Neural progenitor cell (in vitro differentiated cells): ENCODE data around the gene DVL1. TPM values are rescaled to one million over a fixed set of nuclear protein-coding genes. Genes with fewer than 3 reads are reported as not detected.

Source experiments
- DNase-seq: peaks from one replicate; pipeline ENCODE4 v3.0.0-alpha.2; 2016; ENCODE audit warnings: low spot score
- H2AFZ ChIP-seq: fragments of 200-600 bp; sonication (generic); replicated peaks from 2 replicates; pipeline ENCODE4 v1.6.1; 2016; ENCODE audit warnings: antibody characterized with exemption
- H3F3A ChIP-seq: fragments of 200-600 bp; sonication (generic); 2 replicates; pipeline ENCODE4 v1.6.1; 2016; ENCODE audit warnings: antibody characterized with exemption, low read depth
- H3K27ac ChIP-seq: fragments of 200-600 bp; sonication (generic); 2 replicates; pipeline ENCODE4 v1.5.1; 2016; ENCODE audit warnings: mild to moderate bottlenecking
- H3K27me3 ChIP-seq: fragments of 200-600 bp; sonication (generic); 2 replicates; pipeline ENCODE4 v1.6.1; 2016; ENCODE audit warnings: mild to moderate bottlenecking, moderate library complexity
- H3K36me3 ChIP-seq: fragments of 200-600 bp; sonication (generic); 2 replicates; pipeline ENCODE4 v1.5.1; 2016
- H3K4me1 ChIP-seq: fragments of 200-600 bp; sonication (generic); 2 replicates; pipeline ENCODE4 v1.6.1; 2016; ENCODE audit warnings: mixed run types
- H3K4me2 ChIP-seq: fragments of 200-600 bp; sonication (generic); 2 replicates; pipeline ENCODE4 v1.6.1; 2016
- H3K4me3 ChIP-seq: fragments of 200-600 bp; sonication (generic); 2 replicates; pipeline ENCODE4 v1.5.1; 2016
- H3K79me2 ChIP-seq: fragments of 200-600 bp; sonication (generic); 2 replicates; pipeline ENCODE4 v1.6.1; 2016; ENCODE audit warnings: low read depth
- H3K9ac ChIP-seq: fragments of 200-600 bp; sonication (generic); 2 replicates; pipeline ENCODE4 v1.6.1; 2016
- H3K9me3 ChIP-seq: fragments of 200-600 bp; sonication (generic); 2 replicates; pipeline ENCODE4 v1.5.1; 2016; ENCODE audit warnings: low read depth
- H4K20me1 ChIP-seq: fragments of 200-600 bp; sonication (generic); 2 replicates; pipeline ENCODE4 v1.6.1; 2016; ENCODE audit warnings: low read depth
- H3K27ac Mint-ChIP-seq: 3 replicates; pipeline ENCODE4 v1.8.0; 2021; ENCODE audit warnings: mixed read lengths
- H3K27me3 Mint-ChIP-seq: 2 replicates; pipeline ENCODE4 v1.8.0; 2022; ENCODE audit warnings: low read depth, mild to moderate bottlenecking, inconsistent platforms, moderate library complexity, mixed read lengths; ENCODE audit not compliant: insufficient read depth
- H3K36me3 Mint-ChIP-seq: 3 replicates; pipeline ENCODE4 v1.8.0; 2021; ENCODE audit warnings: mixed read lengths
- H3K4me1 Mint-ChIP-seq: 3 replicates; pipeline ENCODE4 v1.8.0; 2021; ENCODE audit warnings: mixed read lengths
- H3K4me3 Mint-ChIP-seq: 3 replicates; pipeline ENCODE4 v1.8.0; 2021; ENCODE audit warnings: mild to moderate bottlenecking, moderate library complexity, mixed read lengths
- H3K9me3 Mint-ChIP-seq: 3 replicates; pipeline ENCODE4 v1.8.0; 2020; ENCODE audit warnings: mixed read lengths
- EZH2 ChIP-seq: fragments of 200-600 bp; sonication (generic); IDR thresholded peaks from 2 replicates; pipeline ENCODE4 v1.6.1; 2017; ENCODE audit warnings: antibody characterized with exemption, mild to moderate bottlenecking, moderate library complexity
- EZH2phosphoT487 ChIP-seq: fragments of 200-600 bp; sonication (generic); IDR thresholded peaks from 2 replicates; pipeline ENCODE4 v1.6.1; 2017; ENCODE audit warnings: antibody characterized with exemption
- total RNA-seq: library from RNA; depleted of rRNA; stranded (reverse); fragments of >200 nt; gene quantifications from 2 replicates; pipeline ENCODE4 v1.2.3, GENCODE V29; 2015; ENCODE audit warnings: low replicate concordance
- TF ChIP-seq, protein P1 (sequence below): fragments of 200-600 bp; sonication (generic); IDR thresholded peaks from 2 replicates; pipeline ENCODE4 v1.5.1; 2017; ENCODE audit warnings: antibody characterized with exemption, mild to moderate bottlenecking

The DVL1 gene
- total RNA-seq, 1 donor from 2014 or later = 14.5 TPM

DNA sequence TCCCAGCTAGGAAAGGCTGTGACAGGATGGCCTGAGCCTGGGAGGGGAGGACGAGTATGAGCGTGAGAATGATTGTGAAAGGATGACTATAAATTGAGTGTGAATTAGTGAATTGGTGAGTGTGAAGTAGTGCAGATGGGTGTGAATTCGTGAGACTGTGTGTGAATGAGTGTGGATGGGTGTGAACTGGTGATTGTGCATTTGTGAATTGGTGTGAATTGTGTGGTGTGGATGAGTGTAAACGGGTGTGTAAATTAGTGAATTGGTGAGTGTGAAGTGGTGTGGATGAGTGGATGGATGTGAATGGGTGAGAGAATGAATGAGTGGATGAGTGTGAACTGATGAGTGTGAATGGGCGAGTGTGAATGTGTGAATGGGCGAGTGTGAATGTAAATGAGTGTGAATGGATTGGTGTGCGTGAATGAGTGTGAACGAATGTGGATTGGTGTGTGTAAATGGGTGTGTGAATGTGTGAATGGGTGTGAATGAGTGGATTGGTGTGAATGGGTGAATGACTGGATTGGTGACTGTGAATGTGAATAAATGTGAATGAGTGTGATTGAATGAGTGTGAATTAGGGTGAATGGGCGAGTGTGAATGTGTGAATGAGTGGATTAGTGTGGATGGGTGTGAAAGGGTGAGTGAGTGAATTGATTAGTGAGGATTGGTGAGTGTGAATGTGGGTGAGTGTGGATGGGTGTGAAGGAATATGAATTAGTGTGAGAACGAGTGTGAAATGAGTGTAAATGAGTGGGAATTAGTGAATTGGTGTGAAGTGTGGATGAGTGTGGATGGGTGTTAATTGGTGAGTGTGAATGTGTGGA, 16.9 kb upstream of the DVL1 start:
- peaks cover 8% of the 10 kb centered on the region for H3K4me1 Mint-ChIP-seq
- H3K4me3 Mint-ChIP-seq = no peak overlapping the region
- Histone ChIP-seq H3K27me3 (peaks cover 3% of the 10 kb centered on the region), H3K79me2 (no peaks in the 10 kb centered on the region), H3K4me1 (no peaks in the 10 kb centered on the region), H3K4me3 (no peak overlapping the region), H3K9me3 (no peaks in the 10 kb centered on the region), H3K27ac (no peak overlapping the region), H4K20me1 (no peaks in the 10 kb centered on the region), H3K9ac (no peak overlapping the region), H3K36me3 (no peaks in the 10 kb centered on the region), H3F3A (peaks cover 20% of the 10 kb centered on the region), H2AFZ (no peak overlapping the region), H3K4me2 (no peak overlapping the region)
- no peaks in the 10 kb centered on the region for H3K9me3 Mint-ChIP-seq
- H3K27me3 Mint-ChIP-seq = no peaks in the 10 kb centered on the region
- DNase-seq = no peak
- TF ChIP-seq EZH2 (no peak), EZH2phosphoT487 (no peak)
- TF ChIP-seq, protein P1, sequence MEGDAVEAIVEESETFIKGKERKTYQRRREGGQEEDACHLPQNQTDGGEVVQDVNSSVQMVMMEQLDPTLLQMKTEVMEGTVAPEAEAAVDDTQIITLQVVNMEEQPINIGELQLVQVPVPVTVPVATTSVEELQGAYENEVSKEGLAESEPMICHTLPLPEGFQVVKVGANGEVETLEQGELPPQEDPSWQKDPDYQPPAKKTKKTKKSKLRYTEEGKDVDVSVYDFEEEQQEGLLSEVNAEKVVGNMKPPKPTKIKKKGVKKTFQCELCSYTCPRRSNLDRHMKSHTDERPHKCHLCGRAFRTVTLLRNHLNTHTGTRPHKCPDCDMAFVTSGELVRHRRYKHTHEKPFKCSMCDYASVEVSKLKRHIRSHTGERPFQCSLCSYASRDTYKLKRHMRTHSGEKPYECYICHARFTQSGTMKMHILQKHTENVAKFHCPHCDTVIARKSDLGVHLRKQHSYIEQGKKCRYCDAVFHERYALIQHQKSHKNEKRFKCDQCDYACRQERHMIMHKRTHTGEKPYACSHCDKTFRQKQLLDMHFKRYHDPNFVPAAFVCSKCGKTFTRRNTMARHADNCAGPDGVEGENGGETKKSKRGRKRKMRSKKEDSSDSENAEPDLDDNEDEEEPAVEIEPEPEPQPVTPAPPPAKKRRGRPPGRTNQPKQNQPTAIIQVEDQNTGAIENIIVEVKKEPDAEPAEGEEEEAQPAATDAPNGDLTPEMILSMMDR = no peak
- no peak overlapping the region for H3K27ac Mint-ChIP-seq
- H3K36me3 Mint-ChIP-seq = no peaks in the 10 kb centered on the region

DNA sequence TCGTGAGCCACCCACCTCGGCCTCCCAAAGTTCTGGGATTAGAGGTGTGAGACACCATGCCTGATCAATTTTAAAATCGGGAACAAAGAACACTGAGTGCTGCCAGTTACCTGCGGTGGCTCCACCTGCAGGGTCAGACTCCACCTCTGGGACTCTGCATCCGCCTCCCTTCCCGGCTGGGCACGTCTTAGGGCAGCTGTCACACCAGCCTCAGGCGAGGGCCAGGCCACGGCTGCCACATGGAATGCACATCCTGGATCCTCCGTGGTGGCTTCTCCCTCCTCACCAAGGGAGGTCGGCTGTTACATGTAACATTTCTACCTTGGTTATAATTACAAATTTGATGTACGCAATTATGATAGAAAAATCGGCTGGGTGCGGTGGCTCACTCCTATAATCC, 15.0 kb upstream of the DVL1 start:
- Histone ChIP-seq H3K79me2 (no peaks in the 10 kb centered on the region), H3K27ac (no peak overlapping the region), H3K9ac (no peak overlapping the region), H3K36me3 (no peaks in the 10 kb centered on the region), H3K9me3 (no peaks in the 10 kb centered on the region), H3K4me2 (no peak overlapping the region), H3K27me3 (peaks cover 3% of the 10 kb centered on the region), H2AFZ (no peak overlapping the region), H3K4me1 (peaks cover 15% of the 10 kb centered on the region), H4K20me1 (no peaks in the 10 kb centered on the region), H3K4me3 (no peak overlapping the region), H3F3A (peaks cover 36% of the 10 kb centered on the region)
- peaks cover 22% of the 10 kb centered on the region for H3K4me1 Mint-ChIP-seq
- peaks cover 4% of the 10 kb centered on the region for H3K27me3 Mint-ChIP-seq
- H3K4me3 Mint-ChIP-seq = no peak overlapping the region
- no peak overlapping the region for H3K27ac Mint-ChIP-seq
- H3K36me3 Mint-ChIP-seq = no peaks in the 10 kb centered on the region
- no peak for TF ChIP-seq EZH2
- TF ChIP-seq, protein P1 = no peak
- DNase-seq = no peak
- H3K9me3 Mint-ChIP-seq = no peaks in the 10 kb centered on the region

DNA sequence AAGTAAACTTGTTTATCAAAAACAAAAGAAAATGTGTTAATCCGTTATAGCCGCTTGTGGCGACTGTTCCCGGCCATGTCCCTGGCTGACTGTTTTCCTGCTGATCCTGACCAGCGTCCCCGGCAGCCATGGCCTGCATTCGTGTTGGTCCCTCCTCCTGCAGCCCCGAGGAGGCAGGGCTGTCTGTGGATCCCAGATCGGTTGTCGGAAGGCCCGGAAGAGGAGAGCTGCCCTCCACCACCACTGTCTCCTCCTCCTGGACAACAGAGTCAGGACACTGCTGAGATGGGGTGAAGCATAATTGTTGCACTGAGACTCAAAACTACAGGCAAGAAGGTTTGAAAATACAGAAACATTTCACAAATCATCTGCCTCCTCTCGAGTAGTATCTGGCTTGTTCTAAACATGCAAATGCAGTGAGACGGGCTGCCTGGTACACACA, 12.8 kb upstream of the DVL1 start:
- Histone ChIP-seq H3K27me3 (peaks cover 3% of the 10 kb centered on the region), H2AFZ (peak overlapping the region; percentile 85), H3K9ac (no peak overlapping the region), H3K27ac (no peak overlapping the region), H3K4me3 (no peak overlapping the region), H3K36me3 (no peaks in the 10 kb centered on the region), H4K20me1 (no peaks in the 10 kb centered on the region), H3K4me1 (peaks cover 37% of the 10 kb centered on the region), H3K79me2 (no peaks in the 10 kb centered on the region), H3K9me3 (no peaks in the 10 kb centered on the region), H3K4me2 (no peak overlapping the region), H3F3A (peaks cover 49% of the 10 kb centered on the region)
- peaks cover 11% of the 10 kb centered on the region for H3K27me3 Mint-ChIP-seq
- no peak overlapping the region for H3K4me3 Mint-ChIP-seq
- TF ChIP-seq EZH2phosphoT487 (no peak), EZH2 (no peak)
- TF ChIP-seq, protein P1 = no peak
- no peaks in the 10 kb centered on the region for H3K9me3 Mint-ChIP-seq
- H3K27ac Mint-ChIP-seq = peak overlapping the region; percentile 82
- H3K36me3 Mint-ChIP-seq = no peaks in the 10 kb centered on the region
- DNase-seq = no peak
- H3K4me1 Mint-ChIP-seq = peaks cover 40% of the 10 kb centered on the region
